BLaER1 (cell line): ENCODE data around the gene TRIM7.

Experiments used
- H3K27ac ChIP-seq: shearing (Covaris generic); formaldehyde crosslinking; 2 replicates; pipeline ENCODE4 v1.8.1; 2022
- H3K27me3 ChIP-seq: shearing (Covaris generic); formaldehyde crosslinking; 2 replicates; pipeline ENCODE4 v1.8.1; 2022
- H3K36me3 ChIP-seq: shearing (Covaris generic); formaldehyde crosslinking; 2 replicates; pipeline ENCODE4 v1.8.1; 2022
- H3K4me1 ChIP-seq: shearing (Covaris generic); formaldehyde crosslinking; 2 replicates; pipeline ENCODE4 v1.8.1; 2022
- H3K4me2 ChIP-seq: shearing (Covaris generic); formaldehyde crosslinking; 2 replicates; pipeline ENCODE4 v1.8.1; 2022
- H3K4me3 ChIP-seq: shearing (Covaris generic); formaldehyde crosslinking; 2 replicates; pipeline ENCODE4 v1.8.1; 2022
- H3K9ac ChIP-seq: shearing (Covaris generic); formaldehyde crosslinking; 2 replicates; pipeline ENCODE4 v1.8.1; 2022
- H3K9me3 ChIP-seq: shearing (Covaris generic); formaldehyde crosslinking; 2 replicates; pipeline ENCODE4 v1.8.1; 2022
- H4K20me1 ChIP-seq: shearing (Covaris generic); formaldehyde crosslinking; 2 replicates; pipeline ENCODE4 v1.8.1; 2022
- Cebpa-rat ChIP-seq: shearing (Covaris generic); IDR thresholded peaks from 2 replicates; pipeline ENCODE4 v1.8.1; 2022

The TRIM7 gene

GRCh38 chr5:181194489-181195248 is 10.3 kb downstream of the TRIM7 start:
- 0 out of 2 replicates have a peak, but pooled peaks cover 2% of the 10 kb centered on the region for H3K27me3 ChIP-seq
- H3K27ac ChIP-seq: no peak overlapping the region
- no peaks in the 10 kb centered on the region for H4K20me1 ChIP-seq
- no peaks in the 10 kb centered on the region for H3K9me3 ChIP-seq
- H3K36me3 ChIP-seq: peaks cover 13% of the 10 kb centered on the region; the same call in 1 of the 2 replicates
- no peak overlapping the region for H3K4me3 ChIP-seq
- H3K4me2 ChIP-seq: no peak overlapping the region
- no peak overlapping the region for H3K9ac ChIP-seq
- H3K4me1 ChIP-seq: peaks cover 49% of the 10 kb centered on the region
- TF ChIP-seq Cebpa-rat: no peak

- no peak overlapping the region for H3K4me3 ChIP-seq
- peaks cover 13% of the 10 kb centered on the region; the same call in 1 of the 2 replicates for H3K36me3 ChIP-seq
- TF ChIP-seq Cebpa-rat: no peak
- H3K27ac ChIP-seq: no peak overlapping the region
- peak overlapping the region; percentile 99 for H3K4me2 ChIP-seq
- peaks cover 41% of the 10 kb centered on the region for H3K4me1 ChIP-seq
- no peak overlapping the region for H3K9ac ChIP-seq
- H3K9me3 ChIP-seq: no peaks in the 10 kb centered on the region
- H4K20me1 ChIP-seq: no peaks in the 10 kb centered on the region
- no peaks in the 10 kb centered on the region for H3K27me3 ChIP-seq
Observed at GRCh38 chr5:181193656-181194055, 11.3 kb downstream of the TRIM7 start.

- Histone ChIP-seq H3K4me1 (peaks cover 32% of the 10 kb centered on the region), H3K36me3 (peaks cover 13% of the 10 kb centered on the region; the same call in 1 of the 2 replicates), H4K20me1 (no peaks in the 10 kb centered on the region), H3K9ac (peak overlapping the region; percentile 88), H3K27me3 (no peaks in the 10 kb centered on the region), H3K9me3 (no peaks in the 10 kb centered on the region), H3K4me2 (peak overlapping the region; percentile 99), H3K27ac (peak overlapping the region; percentile 89), H3K4me3 (peak overlapping the region; percentile 87)
- TF ChIP-seq Cebpa-rat: no peak
Observed at GRCh38 chr5:181192337-181193046, 12.5 kb downstream of the TRIM7 start.

GRCh38 chr5:181191526-181192336 is 13.3 kb downstream of the TRIM7 start:
- Histone ChIP-seq H3K4me1 (peaks cover 31% of the 10 kb centered on the region), H3K27ac (peak overlapping the region; percentile 89), H3K4me2 (peak overlapping the region; percentile 99), H3K36me3 (peaks cover 13% of the 10 kb centered on the region; the same call in 1 of the 2 replicates), H3K27me3 (no peaks in the 10 kb centered on the region), H3K4me3 (peak overlapping the region; percentile 87), H3K9me3 (no peaks in the 10 kb centered on the region), H3K9ac (peak overlapping the region; percentile 88), H4K20me1 (no peaks in the 10 kb centered on the region)
- no peak for TF ChIP-seq Cebpa-rat

- Histone ChIP-seq H3K4me2 (peak overlapping the region; percentile 97), H3K4me1 (peaks cover 31% of the 10 kb centered on the region), H3K27ac (peak overlapping the region; percentile 89), H4K20me1 (no peaks in the 10 kb centered on the region), H3K27me3 (no peaks in the 10 kb centered on the region), H3K36me3 (peaks cover 13% of the 10 kb centered on the region; the same call in 1 of the 2 replicates), H3K9me3 (no peaks in the 10 kb centered on the region), H3K9ac (peak overlapping the region; percentile 88), H3K4me3 (peak overlapping the region; percentile 87)
- TF ChIP-seq Cebpa-rat: no peak
Observed at GRCh38 chr5:181190711-181191525, 14.1 kb downstream of the TRIM7 start.

- Histone ChIP-seq H3K36me3 (peaks cover 10% of the 10 kb centered on the region; the same call in 1 of the 2 replicates), H3K4me1 (peaks cover 39% of the 10 kb centered on the region), H3K9ac (peak overlapping the region; percentile 88), H3K4me3 (peak overlapping the region; percentile 87), H3K27me3 (no peaks in the 10 kb centered on the region), H4K20me1 (no peaks in the 10 kb centered on the region), H3K9me3 (no peaks in the 10 kb centered on the region), H3K27ac (peak overlapping the region; percentile 89), H3K4me2 (peak overlapping the region; percentile 97)
- TF ChIP-seq Cebpa-rat: no peak
Observed at GRCh38 chr5:181189962-181190710, 14.9 kb downstream of the TRIM7 start.

GRCh38 chr5:181189363-181189961 is 15.5 kb downstream of the TRIM7 start:
- Histone ChIP-seq H3K4me2 (peak overlapping the region; percentile 97), H3K27me3 (no peaks in the 10 kb centered on the region), H3K4me1 (peaks cover 44% of the 10 kb centered on the region), H3K4me3 (peak overlapping the region; percentile 87), H3K9me3 (no peaks in the 10 kb centered on the region), H4K20me1 (no peaks in the 10 kb centered on the region), H3K9ac (peak overlapping the region; percentile 88), H3K27ac (peak overlapping the region; percentile 89), H3K36me3 (0 out of 2 replicates have a peak, but pooled peaks cover 3% of the 10 kb centered on the region)
- no peak for TF ChIP-seq Cebpa-rat
